Testis (tissue), 5 donors: ENCODE measurements around the gene STX17. TPM values are rescaled to one million over a fixed set of nuclear protein-coding genes. Genes with fewer than 3 reads are reported as not detected.
A peak's percentile ranks its signal among the peaks of the same experiment; 100 is the strongest.
"Not testable (repeated sequence)": the region's sequence is repeated elsewhere in the genome, so short reads cannot be mapped to it uniquely, and the experiment has no call there.

ENCODE experiments used
- DNase-seq: peaks from one replicate; pipeline ENCODE4 v3.0.0-alpha.2; 2019
- H3K27ac ChIP-seq, 2 donors: fragments of 200-600 bp; sonication (generic); one replicate each; pipeline ENCODE4 v1.5.1; 2019
- H3K27me3 ChIP-seq: fragments of 200-600 bp; sonication (generic); one replicate; pipeline ENCODE4 v1.5.1; 2019
- H3K36me3 ChIP-seq: fragments of 200-600 bp; sonication (generic); one replicate; pipeline ENCODE4 v1.5.1; 2017; ENCODE audit warnings: low read depth; ENCODE audit errors: missing control alignments
- H3K4me1 ChIP-seq: fragments of 200-600 bp; sonication (generic); one replicate; pipeline ENCODE4 v1.5.1; 2019
- H3K4me3 ChIP-seq, 2 donors: fragments of 200-600 bp; sonication (generic); one replicate each; pipeline ENCODE4 v1.5.1; 2017 to 2019
- H3K9me3 ChIP-seq: fragments of 200-600 bp; sonication (generic); one replicate; pipeline ENCODE4 v1.5.1; 2017
- POLR2A ChIP-seq: fragments of 450-650 bp; IDR thresholded peaks from one replicate; pipeline ENCODE4 v1.6.1; 2017; ENCODE audit warnings: antibody characterized with exemption, mild to moderate bottlenecking, moderate library complexity
- WGBS, 2 donors: methylation state at CpG; one replicate each; pipeline ENCODE4 v1.1.5; 2018; 5-methylcytosine and 5-hydroxymethylcytosine counted together
- intact Hi-C: fragments of 100-400 bp; cut with DNase I; formaldehyde crosslinking; loops from one replicate; pipeline ENCODE4 v1.15.1; 2023; ENCODE audit warnings: low total_unique reads
- long read RNA-seq, 2 donors: transcript quantifications; one replicate each; lab custom pipeline, GENCODE V29; 2026
- polyA plus RNA-seq: library from polyadenylated mRNA; stranded (reverse); fragments of 350-450 nt; fragmentation: Illumina TruSeq; extraction: RNeasy Lipid Tissue Mini Kit (QIAGEN cat#74804); gene quantifications from one replicate; pipeline ENCODE4 v1.2.3, GENCODE V29; 2014; ENCODE audit warnings: low read depth, low replicate concordance; ENCODE audit not compliant: insufficient read depth
- total RNA-seq, 2 donors: library from RNA; depleted of rRNA; stranded (reverse); fragments of >200 nt; gene quantifications; one replicate each; pipeline ENCODE4 v1.2.3, GENCODE V29; 2016
- TF ChIP-seq, protein P1 (sequence below), 3 experiments: fragments of 450-650 bp in 2 of 3; fragments of 200-600 bp in 1 of 3; sonication (generic) in 1 of 3; IDR thresholded peaks; one replicate each; pipeline ENCODE4 v1.5.1; 2016 to 2019; ENCODE audit warnings: antibody characterized with exemption in 3 of 3, mild to moderate bottlenecking in 2 of 3, moderate library complexity in 1 of 3

STX17 gene
- total RNA-seq (10 to 100 TPM; 38.8 to 60.6 TPM), polyA plus RNA-seq (24.2 TPM)
- long read RNA-seq, donor 1, transcript STX17-201 (8 exons, 2,713 nt): major isoform, 6 of 10 reads
- long read RNA-seq, donor 1, partial matches to known transcripts: 0 of 10 reads
- long read RNA-seq, donor 1, other reads (novel, unspliced or antisense): 0 of 10 reads
- long read RNA-seq, donor 2, transcript STX17-201 (8 exons, 2,713 nt): major isoform, 6 of 7 reads
- long read RNA-seq, donor 2, partial matches to known transcripts: 0 of 7 reads
- long read RNA-seq, donor 2, other reads (novel, unspliced or antisense): 0 of 7 reads

DNA sequence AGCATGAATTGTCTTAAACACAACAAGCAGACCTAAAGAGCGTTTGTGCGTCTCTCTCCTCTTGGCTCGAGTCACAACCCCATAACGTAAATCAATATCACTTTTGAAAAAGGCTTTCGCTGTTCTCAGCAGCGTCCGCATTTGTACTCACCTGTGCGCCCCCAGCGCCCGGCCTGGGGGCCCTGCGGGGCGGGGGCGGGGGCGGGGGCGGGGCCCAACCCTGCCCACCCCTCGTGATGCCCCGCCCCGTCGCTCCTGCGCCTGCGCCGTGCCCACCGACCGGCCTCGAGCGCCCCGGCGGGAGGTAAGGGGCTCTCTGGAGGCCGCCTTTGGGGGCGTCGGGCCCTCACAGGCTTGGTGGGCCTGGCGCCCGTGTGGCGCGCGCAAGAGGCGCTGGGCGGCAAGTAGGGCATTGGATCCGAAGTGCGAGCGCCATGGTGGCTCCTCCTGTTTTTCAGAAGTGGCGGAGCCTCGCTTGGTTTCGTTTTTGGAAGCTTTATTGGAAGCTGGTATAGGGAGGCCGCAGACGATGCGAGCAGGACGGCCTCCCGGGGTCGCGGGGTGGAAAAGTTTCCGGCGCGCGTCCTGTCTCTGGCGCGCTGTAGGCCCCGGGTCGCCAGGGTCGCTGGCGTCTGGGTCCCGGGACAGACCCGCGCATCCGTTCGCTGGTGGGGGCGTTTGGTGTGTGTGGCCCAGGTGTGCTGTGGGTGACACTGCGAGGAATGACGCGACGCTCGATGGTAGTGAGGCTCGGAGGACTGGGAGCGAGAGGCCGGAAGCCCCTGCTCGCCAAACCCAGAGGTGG lies at the start of gene STX17:
Gene STX17 (plus strand): TSS at position 252 of the 805 bp plus-strand sequence. CDS start 8,586 bp downstream, outside the sequence.
- peak within 1 kb of the TSS; percentile 94 to 98 for H3K27ac ChIP-seq
- TF ChIP-seq, protein P1, sequence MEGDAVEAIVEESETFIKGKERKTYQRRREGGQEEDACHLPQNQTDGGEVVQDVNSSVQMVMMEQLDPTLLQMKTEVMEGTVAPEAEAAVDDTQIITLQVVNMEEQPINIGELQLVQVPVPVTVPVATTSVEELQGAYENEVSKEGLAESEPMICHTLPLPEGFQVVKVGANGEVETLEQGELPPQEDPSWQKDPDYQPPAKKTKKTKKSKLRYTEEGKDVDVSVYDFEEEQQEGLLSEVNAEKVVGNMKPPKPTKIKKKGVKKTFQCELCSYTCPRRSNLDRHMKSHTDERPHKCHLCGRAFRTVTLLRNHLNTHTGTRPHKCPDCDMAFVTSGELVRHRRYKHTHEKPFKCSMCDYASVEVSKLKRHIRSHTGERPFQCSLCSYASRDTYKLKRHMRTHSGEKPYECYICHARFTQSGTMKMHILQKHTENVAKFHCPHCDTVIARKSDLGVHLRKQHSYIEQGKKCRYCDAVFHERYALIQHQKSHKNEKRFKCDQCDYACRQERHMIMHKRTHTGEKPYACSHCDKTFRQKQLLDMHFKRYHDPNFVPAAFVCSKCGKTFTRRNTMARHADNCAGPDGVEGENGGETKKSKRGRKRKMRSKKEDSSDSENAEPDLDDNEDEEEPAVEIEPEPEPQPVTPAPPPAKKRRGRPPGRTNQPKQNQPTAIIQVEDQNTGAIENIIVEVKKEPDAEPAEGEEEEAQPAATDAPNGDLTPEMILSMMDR (IDR thresholded peaks at IDR 0.05): no peak
- peak; percentile 61 for TF ChIP-seq POLR2A
- H3K27me3 ChIP-seq: no peaks in the 10 kb centered on the region
- H3K4me3 ChIP-seq: peak within 1 kb of the TSS; percentile 81 to 93
- peaks cover 11% of the 10 kb centered on the region for H3K4me1 ChIP-seq
- intact Hi-C loops: loop anchor here (5.0 kb wide), 1 partner anchor 84 kb away; the partner anchor contains the start of gene NR4A3
- H3K36me3 ChIP-seq: no peaks in the 10 kb centered on the region
- 0 to 1% methylated on average over 7 to 76 of the region's 76 CpGs for WGBS, 2 donors
- no peaks in the 10 kb centered on the region for H3K9me3 ChIP-seq
- peak; percentile 89 for DNase-seq

DNA sequence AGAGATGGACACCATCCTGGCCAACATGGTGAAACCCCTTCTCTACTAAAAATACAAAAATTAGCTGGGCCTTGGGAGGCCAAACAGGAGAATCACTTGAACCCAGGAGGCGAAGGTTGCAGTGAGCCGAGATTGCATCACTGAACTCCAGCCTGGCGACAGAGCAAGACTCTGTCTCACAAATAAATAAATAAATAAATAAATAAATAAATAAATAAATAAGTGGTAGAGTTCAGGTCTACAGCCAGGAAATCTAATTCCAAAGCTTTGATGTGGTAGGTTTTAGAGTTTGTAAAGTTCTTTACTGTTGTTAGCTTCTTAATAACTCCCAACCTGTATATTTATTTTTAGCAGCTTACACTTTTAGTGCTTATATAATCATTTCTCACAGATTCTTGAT lies 48.9 kb upstream of the STX17 start:
- 95 to 100% methylated on average over 3 of the region's 3 CpGs for WGBS, 2 donors
- H3K4me3 ChIP-seq, intact Hi-C loops: not testable (repeated sequence)

DNA sequence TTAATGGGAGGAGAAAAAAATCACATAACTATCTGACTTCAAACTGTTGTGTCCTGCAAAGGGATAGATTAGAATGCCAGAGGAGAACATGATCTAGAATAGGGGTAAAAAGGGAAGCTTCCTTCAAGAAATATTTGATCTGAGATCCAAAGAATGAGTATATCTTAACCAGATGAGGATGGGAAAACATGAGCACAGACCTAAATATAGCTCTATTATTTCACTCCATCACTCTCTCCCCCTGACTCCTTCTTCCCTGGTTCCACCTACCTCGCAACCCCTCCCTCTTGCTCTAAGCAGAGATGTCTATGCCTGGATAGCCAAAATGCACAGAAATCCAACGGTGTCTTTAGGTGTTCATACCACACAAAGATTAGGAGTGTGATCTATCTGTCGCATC lies 48.4 kb upstream of the STX17 start:
- Histone ChIP-seq H3K27me3 (no peaks in the 10 kb centered on the region), H3K4me3 (no peak overlapping the region), H3K4me1 (no peaks in the 10 kb centered on the region), H3K27ac (no peak overlapping the region), H3K36me3 (no peaks in the 10 kb centered on the region), H3K9me3 (no peaks in the 10 kb centered on the region)
- no peak for DNase-seq
- TF ChIP-seq, protein P1 (IDR thresholded peaks at IDR 0.05): no peak
- TF ChIP-seq POLR2A: no peak
- intact Hi-C loops: no loop called here
- 97% methylated on average over 3 of the region's 3 CpGs for WGBS, 2 donors

More for the DNA sequence above, 48.9 kb upstream of the STX17 start:
- not testable (repeated sequence) for H3K4me1 ChIP-seq, H3K27me3 ChIP-seq, H3K9me3 ChIP-seq, H3K27ac ChIP-seq, H3K36me3 ChIP-seq, DNase-seq

DNA sequence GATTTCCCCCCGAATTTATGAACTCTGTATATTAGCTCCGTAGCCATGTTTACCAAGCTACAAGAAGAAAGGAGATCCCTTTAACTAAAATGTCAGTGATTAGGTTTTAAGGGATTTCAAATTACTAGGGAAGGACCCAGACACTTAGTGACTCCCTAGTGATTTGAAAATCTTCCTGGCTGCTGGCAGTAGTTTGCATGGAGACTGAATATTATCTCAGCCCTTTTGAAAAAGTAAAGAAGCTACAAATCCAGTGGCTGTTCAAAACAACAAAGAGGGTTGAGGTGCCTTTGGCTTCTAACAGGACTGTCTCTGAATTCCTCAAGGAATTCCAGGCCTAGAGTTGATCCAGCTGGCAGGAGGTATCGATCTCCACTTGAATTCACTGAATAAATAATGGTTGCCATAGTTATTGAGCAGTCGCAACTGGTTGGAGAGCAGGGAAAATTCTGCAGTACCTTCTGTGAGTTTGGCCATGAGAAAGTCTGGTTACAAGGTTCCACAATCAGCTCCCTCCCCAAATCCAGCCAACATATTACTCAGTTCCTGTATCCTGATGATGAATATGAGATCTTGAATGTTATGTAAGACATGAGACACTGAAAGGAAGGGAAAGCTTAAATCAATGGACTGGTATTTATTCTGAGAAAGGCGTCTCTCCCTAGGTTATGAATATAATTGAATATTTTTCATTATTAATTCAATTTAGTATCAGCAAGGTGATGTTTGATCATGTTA lies 47.0 kb upstream of the STX17 start:
- H3K27ac ChIP-seq: no peak overlapping the region
- 67 to 70% methylated on average over 5 of the region's 5 CpGs for WGBS, 2 donors
- no peaks in the 10 kb centered on the region for H3K4me1 ChIP-seq
- intact Hi-C loops: no loop called here
- no peaks in the 10 kb centered on the region for H3K27me3 ChIP-seq
- no peak overlapping the region for H3K4me3 ChIP-seq
- no peak for DNase-seq
- TF ChIP-seq, protein P1 (IDR thresholded peaks at IDR 0.05): no peak
- no peak for TF ChIP-seq POLR2A
- no peaks in the 10 kb centered on the region for H3K9me3 ChIP-seq
- no peaks in the 10 kb centered on the region for H3K36me3 ChIP-seq

DNA sequence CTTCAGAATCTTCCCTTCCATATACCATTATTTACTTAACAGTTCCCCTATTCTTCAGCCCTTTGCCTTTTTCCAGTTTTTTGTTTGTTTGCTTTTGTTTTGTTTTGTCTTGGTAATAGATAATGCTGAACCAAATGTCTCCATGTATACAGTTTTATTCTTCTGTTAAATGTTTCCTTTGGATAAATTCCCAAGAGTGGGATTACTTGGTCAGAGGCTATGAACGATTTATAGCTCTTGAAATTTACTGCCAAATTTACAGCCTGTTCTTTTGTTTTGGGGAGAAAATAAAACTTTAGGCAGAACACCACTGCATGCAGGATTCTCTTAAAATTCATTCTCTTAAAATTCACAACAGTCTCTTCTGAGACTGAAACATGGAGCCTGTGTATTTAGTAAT lies 46.2 kb upstream of the STX17 start:
- H3K9me3 ChIP-seq: no peaks in the 10 kb centered on the region
- H3K27me3 ChIP-seq: no peaks in the 10 kb centered on the region
- H3K4me1 ChIP-seq: no peaks in the 10 kb centered on the region
- TF ChIP-seq POLR2A: no peak
- TF ChIP-seq, protein P1 (IDR thresholded peaks at IDR 0.05): no peak
- H3K27ac ChIP-seq: no peak overlapping the region
- H3K4me3 ChIP-seq: no peak overlapping the region
- DNase-seq: no peak
- intact Hi-C loops: no loop called here
- no peaks in the 10 kb centered on the region for H3K36me3 ChIP-seq
- 41 to 50% methylated on average over 1 of the region's 1 CpG for WGBS, 2 donors
